ENCODE data around the gene TMPRSS6.

DNA sequence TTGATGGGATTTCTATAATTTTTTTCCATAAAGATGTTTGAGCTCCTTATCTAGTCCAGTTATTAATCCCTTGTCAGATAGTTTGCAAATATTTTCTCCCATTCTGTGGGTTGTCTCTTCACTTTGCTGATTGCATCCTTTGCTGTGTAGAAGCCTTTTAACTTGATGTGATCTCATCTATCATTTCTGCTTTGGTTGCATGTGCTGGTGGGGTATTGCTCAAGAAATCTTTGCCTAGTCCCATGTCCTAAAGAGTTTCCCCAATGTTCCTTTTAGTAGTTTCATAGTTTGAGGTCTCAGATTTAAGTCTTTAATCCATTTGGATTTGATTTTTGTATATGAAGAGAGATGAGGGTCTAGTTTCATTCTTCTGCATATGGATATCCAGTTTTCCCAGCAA lies 41.9 kb upstream of the TMPRSS6 start:
- TF ChIP-seq, protein P1, sequence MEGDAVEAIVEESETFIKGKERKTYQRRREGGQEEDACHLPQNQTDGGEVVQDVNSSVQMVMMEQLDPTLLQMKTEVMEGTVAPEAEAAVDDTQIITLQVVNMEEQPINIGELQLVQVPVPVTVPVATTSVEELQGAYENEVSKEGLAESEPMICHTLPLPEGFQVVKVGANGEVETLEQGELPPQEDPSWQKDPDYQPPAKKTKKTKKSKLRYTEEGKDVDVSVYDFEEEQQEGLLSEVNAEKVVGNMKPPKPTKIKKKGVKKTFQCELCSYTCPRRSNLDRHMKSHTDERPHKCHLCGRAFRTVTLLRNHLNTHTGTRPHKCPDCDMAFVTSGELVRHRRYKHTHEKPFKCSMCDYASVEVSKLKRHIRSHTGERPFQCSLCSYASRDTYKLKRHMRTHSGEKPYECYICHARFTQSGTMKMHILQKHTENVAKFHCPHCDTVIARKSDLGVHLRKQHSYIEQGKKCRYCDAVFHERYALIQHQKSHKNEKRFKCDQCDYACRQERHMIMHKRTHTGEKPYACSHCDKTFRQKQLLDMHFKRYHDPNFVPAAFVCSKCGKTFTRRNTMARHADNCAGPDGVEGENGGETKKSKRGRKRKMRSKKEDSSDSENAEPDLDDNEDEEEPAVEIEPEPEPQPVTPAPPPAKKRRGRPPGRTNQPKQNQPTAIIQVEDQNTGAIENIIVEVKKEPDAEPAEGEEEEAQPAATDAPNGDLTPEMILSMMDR (IDR thresholded peaks at IDR 0.05 in 4 of 5, conservative IDR thresholded peaks at IDR 0.05 in 1 of 5): no peak
- TF ChIP-seq POLR2A (IDR thresholded peaks at IDR 0.05): no peak
